ENCODE results near the gene TRIP11.
A peak's percentile ranks its signal among the peaks of the same experiment; 100 is the strongest.
"Not testable (repeated sequence)": the region's sequence is repeated elsewhere in the genome, so short reads cannot be mapped to it uniquely, and the experiment has no call there.

Gene TRIP11

DNA sequence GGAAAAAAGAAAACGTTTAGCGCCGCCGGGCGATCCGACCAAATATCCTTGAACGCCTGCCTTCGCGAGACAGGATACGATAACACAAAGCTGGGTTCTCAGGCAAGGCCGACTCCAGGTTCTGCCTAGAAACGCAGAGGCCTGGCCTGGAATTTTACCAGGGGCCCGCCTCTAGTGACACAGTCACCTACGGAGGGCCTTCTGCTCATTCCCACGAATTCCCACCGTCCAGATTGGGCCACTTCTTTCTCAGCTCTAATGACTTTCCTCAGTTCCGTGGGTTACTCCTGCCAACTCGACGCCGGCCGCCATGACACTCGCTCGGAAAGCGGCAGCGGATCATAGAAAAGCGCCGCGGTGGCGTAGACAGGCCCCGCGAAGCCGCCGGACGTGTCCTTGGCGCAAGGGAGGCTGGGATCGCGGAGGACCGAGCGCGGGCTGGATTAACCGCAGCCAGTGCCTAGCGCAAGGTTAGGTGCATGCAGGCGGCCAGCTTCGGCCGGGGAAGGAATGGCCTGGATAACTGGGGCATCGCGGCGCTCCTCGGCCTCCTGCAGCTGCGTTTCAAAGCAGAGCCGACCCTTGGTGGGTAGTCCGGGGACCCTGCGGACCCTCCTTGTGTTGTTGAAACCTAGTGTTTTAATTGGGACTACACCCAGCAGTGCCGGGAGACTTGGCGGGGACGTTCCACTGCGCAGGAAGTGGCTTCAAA lies at the start of gene TRIP11:
TRIP11 (minus strand) TSS at position 341 of the 712 bp plus-strand sequence. CDS start 374 bp downstream, outside the sequence.
- DNase-seq (ENCODE audit: low read depth) = peak; percentile 69

- no peak for DNase-seq (ENCODE audit: low read depth)
Observed at GRCh38 chr14:92088494-92088893, 48.6 kb upstream of the TRIP11 start.

- no peak for DNase-seq (ENCODE audit: low read depth)
Observed at GRCh38 chr14:92074555-92074954, 34.7 kb upstream of the TRIP11 start.

DNA sequence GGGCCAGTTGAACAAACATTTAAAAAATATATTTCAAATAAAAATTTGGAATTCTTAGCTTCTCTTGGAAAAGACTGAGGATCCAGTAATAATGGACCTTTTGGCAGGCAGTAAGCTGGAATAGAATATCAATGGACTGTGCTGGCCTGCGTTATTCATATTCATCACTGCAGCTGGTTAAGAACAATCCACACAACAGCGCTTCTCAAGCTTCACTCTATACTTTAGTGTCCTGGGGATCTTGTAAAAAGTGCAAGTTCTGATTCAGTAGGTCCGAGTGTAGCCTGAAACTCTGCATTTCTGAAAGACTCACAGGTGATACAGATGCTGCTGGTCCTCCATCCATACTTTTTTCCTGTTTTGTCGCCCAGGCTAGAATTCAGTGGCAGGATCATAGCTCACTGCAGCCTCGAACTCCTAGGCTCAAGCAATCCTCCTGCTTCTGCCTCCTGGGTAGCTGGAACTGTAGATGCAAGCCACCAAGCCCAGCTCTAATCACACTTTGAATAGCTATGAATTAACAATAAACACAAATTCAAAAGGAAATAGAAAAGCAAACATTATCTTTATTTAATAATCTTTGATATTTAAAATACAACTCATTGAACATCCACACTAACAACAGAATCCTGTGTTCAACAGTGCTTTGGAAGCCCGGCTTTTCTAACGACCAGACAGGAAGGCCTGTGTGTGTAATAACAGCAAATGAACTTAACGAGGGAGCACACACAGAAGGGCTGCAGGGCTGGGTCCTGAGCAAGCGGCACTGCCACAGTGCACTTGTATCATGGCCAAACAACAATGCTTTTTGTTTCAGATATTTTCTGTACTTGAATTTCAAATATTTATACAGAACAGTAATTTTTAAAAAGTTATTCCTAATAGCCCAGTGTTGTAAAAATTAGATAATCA lies 18.4 kb upstream of the TRIP11 start:
- DNase-seq (ENCODE audit: low read depth) = no peak

DNA sequence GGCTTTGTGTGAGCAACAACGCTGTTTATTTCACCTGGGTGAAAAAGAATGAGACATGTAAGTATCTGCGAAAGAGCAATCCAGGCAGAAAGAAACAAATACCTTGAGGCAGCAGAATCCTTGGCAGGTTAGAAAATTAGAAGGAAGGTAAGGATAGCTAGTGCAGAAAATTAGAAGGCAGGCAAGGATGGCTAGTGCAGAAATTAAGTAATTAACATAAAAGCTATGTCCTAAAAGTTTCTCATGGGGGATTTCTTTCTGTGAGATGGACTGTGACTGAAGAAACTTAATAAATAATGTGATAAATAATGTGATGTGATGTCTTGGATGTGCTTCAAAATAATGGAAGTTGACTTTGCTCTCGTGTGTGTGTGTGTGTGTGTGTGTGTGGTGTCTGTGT lies 9.9 kb upstream of the TRIP11 start:
- no peak for DNase-seq (ENCODE audit: low read depth)

DNA sequence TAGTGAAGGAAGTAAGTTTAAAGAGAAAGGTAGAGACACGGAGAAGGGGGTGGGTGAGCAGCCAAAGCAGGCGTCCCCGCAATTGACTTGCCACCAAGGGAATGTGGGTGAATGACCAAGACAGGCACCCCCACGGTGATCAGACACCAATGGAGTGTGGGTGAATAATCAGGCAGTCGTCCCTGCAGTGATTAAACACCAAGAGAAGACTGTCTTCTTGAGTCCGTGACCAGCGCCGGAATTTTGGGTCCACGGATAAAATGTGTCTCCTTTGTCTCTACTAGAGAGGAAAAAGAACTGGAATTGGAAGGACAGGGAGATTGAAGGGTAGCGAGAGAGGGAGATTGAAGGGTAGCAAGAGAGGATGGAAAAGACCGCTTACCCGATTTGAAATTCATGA lies 9.4 kb upstream of the TRIP11 start:
- DNase-seq (ENCODE audit: low read depth) = not testable (repeated sequence)

GRCh38 chr14:92045904-92046303 lies 6.0 kb upstream of the TRIP11 start:
- DNase-seq (ENCODE audit: low read depth) = not testable (repeated sequence)

DNA sequence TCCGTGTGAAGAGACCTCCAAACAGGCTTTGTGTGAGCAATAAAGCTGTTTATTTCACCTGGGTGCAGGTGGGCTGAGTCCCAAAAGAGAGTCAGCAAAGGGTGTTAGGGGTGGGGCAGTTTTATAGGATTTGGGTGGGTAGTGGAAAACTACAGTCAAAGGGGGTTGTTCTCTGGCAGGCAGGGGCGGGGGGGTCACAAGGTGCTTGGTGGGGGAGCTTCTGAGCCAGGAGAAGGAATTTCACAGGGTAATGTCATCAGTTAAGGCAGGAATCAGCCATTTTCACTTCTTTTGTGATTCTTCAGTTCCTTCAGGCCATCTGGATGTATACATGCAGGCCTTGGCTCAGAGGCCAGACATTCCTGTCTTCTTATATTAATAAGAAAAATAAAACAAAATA lies 1.9 kb upstream of the TRIP11 start:
- not testable (repeated sequence) for DNase-seq (ENCODE audit: low read depth)

DNA sequence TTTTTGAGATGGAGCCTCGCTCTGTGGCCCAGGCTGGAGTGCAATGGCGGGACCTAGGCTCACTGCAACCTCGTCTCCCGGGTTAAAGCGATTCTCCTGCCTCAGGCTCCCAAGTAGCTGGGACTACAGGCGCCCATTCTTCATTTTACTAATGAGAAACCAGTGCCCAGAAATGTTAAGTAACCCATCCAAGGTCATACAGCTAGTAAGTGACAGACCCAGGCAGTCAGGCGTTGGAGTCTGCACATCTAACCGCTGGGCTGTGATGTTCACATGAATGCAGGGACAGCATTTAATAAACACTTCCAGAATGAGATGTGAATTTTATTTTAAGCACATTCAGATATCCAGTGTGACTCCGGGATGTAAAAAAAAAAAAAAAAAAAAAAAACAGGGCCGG lies 1.3 kb upstream of the TRIP11 start:
- no peak for DNase-seq (ENCODE audit: low read depth)

- no peak for DNase-seq (ENCODE audit: low read depth)
Observed at GRCh38 chr14:92040431-92041051, 682 bp upstream of the TRIP11 start.

DNA sequence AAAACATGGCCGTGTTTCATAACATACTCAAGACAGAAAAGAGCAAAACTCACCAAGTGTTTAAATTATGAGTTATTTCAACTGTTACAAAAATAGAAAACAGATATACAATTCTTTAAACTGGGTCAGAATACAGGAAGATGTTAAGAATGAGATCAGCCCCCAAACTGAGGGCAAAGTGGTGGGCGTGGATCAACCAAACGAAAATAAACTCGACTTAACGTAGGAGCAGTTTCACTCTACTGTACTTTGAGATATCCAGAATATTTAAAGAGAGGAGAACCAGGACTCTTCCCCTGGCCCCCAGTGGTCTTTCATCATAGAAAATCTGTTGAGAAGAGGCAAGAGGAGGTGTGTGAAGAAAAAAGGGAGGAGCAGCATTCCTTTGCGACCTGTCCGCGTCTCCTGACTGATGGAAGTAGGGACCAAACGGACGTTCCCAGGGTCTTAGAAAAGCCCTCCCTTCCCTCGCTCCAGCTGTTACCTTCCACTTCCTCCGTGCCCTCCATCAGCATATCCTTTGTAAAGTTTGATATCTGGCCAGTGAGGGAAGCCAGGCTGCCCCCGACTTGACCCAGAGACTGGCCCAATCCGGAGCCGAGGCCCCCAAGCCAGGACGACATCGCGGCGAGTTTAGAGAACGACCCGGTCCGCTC lies 668 bp downstream of the TRIP11 start:
- peak; percentile 24 for DNase-seq (ENCODE audit: low read depth)

DNA sequence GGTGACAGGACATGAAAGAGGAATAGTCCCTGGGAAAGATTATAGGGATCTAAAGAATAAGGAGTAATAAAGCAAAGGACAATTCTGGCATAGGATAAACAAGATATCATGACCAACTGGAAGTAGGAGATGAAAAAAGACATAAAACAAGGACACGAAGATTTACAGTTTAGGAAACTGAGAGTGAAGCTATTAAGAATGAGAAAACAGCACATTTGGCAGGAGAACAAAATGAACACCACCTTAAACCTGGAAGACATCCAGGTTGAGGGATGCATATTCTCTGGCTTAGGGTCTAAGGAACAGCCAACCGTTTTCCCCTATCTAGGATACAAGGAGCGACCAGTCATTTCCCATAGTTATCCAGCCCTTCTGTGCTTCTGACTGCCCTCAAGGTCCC lies 1.9 kb downstream of the TRIP11 start:
- no peak for DNase-seq (ENCODE audit: low read depth)

DNA sequence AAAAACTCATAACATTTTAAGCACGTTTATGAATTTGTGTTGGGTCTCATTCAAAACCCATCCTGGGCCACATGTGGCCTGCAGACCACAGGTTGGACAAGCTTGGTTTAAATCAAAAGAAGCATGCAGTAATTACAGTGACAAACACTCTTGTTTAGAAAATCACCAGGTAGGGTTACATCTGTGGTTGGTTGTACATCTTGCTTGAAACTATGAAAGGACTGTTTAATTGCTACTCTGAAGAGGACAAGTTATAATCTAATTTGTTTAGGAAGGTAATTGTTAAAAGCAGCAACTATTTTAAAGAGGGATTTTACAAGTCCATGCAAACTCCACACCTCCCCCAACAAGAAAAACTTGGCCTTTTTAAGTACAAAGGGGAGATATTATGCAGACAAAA lies 4.0 kb downstream of the TRIP11 start:
- DNase-seq (ENCODE audit: low read depth) = no peak

GRCh38 chr14:92033906-92034687 lies 5.8 kb downstream of the TRIP11 start:
- DNase-seq (ENCODE audit: low read depth) = no peak

GRCh38 chr14:92033433-92033832 lies 6.4 kb downstream of the TRIP11 start:
- DNase-seq (ENCODE audit: low read depth) = no peak

- DNase-seq (ENCODE audit: low read depth) = no peak
Observed at GRCh38 chr14:92026548-92027190, 13.2 kb downstream of the TRIP11 start.

- DNase-seq (ENCODE audit: low read depth) = no peak
Observed at GRCh38 chr14:92022036-92022435, 17.8 kb downstream of the TRIP11 start.

- no peak for DNase-seq (ENCODE audit: low read depth)
Observed at GRCh38 chr14:92021523-92021922, 18.3 kb downstream of the TRIP11 start.

GRCh38 chr14:92014040-92014439 lies 25.8 kb downstream of the TRIP11 start:
- no peak for DNase-seq (ENCODE audit: low read depth)

GRCh38 chr14:92012121-92012748 lies 27.6 kb downstream of the TRIP11 start:
- DNase-seq (ENCODE audit: low read depth) = no peak

Measured in GM04503 (cell line).